Urinary bladder (tissue), 4 donors: ENCODE data around the gene HPS1. TPM values are rescaled to one million over a fixed set of nuclear protein-coding genes. Genes with fewer than 3 reads are reported as not detected.

Experiments used
- DNase-seq: peaks from one replicate; pipeline ENCODE4 v3.0.0-alpha.2; 2015; ENCODE audit errors: extremely low spot score
- H3K27ac ChIP-seq: one replicate; pipeline ENCODE4 v1.5.1; 2013; ENCODE audit warnings: low read depth, mild to moderate bottlenecking, moderate library complexity
- H3K36me3 ChIP-seq: one replicate; pipeline ENCODE4 v1.6.1; 2013; ENCODE audit warnings: mild to moderate bottlenecking, moderate library complexity; ENCODE audit not compliant: insufficient read depth
- H3K4me1 ChIP-seq: one replicate; pipeline ENCODE4 v1.6.1; 2013; ENCODE audit warnings: mild to moderate bottlenecking, moderate library complexity; ENCODE audit not compliant: insufficient read depth
- H3K4me3 ChIP-seq: one replicate; pipeline ENCODE4 v1.5.1; 2013; ENCODE audit warnings: low read depth, low read length
- WGBS: extraction: QIAGEN DNeasy Blood & Tissue Kit; methylation state at CpG from one replicate; pipeline ENCODE4 v1.1.7; 2013; 5-methylcytosine and 5-hydroxymethylcytosine counted together
- polyA plus RNA-seq: library from polyadenylated mRNA; stranded (reverse); fragments of 200-250 nt; gene quantifications from one replicate; pipeline ENCODE4 v1.2.3, GENCODE V29; 2013
- total RNA-seq: library from RNA; depleted of rRNA; stranded (reverse); fragments of >200 nt; gene quantifications from one replicate; pipeline ENCODE4 v1.2.3, GENCODE V29; 2014
- donor health status: healthy with polysubstance abuse.
- donor health status: healthy.

The HPS1 gene
- total RNA-seq (14.6 TPM), polyA plus RNA-seq (54.6 TPM)

- Histone ChIP-seq H3K4me1 (no peaks in the 10 kb centered on the region), H3K27ac (peak within 1 kb of the TSS; percentile 80), H3K4me3 (peak within 1 kb of the TSS; percentile 80), H3K36me3 (peaks cover 2% of the 10 kb centered on the region)
- WGBS: 2% methylated on average over 47 of the region's 47 CpGs
- DNase-seq: no peak
Observed at GRCh38 chr10:98446661-98447221, at the start of gene HPS1. Gene HPS1 (minus strand): TSS chr10:98446935. CDS start chr10:98443240, 3,695 bp downstream.

GRCh38 chr10:98492763-98493162, 46.0 kb upstream of the HPS1 start:
- no peaks in the 10 kb centered on the region for H3K4me1 ChIP-seq
- DNase-seq: no peak
- WGBS: 85% methylated on average over 1 of the region's 1 CpG
- H3K36me3 ChIP-seq: no peaks in the 10 kb centered on the region
- H3K4me3 ChIP-seq: no peak overlapping the region
- H3K27ac ChIP-seq: no peak overlapping the region

GRCh38 chr10:98489561-98490481, 43.1 kb upstream of the HPS1 start:
- Histone ChIP-seq H3K4me3 (no peak overlapping the region), H3K27ac (no peak overlapping the region), H3K36me3 (no peaks in the 10 kb centered on the region), H3K4me1 (no peaks in the 10 kb centered on the region)
- no peak for DNase-seq
- 92% methylated on average over 13 of the region's 13 CpGs for WGBS

GRCh38 chr10:98488669-98489430, 42.1 kb upstream of the HPS1 start:
- H3K27ac ChIP-seq: no peak overlapping the region
- WGBS: 77% methylated on average over 1 of the region's 1 CpG

GRCh38 chr10:98487649-98488048, 40.9 kb upstream of the HPS1 start:
- WGBS: 95% methylated on average over 3 of the region's 3 CpGs
- no peaks in the 10 kb centered on the region for H3K36me3 ChIP-seq
- no peak for DNase-seq
- no peak overlapping the region for H3K4me3 ChIP-seq
- H3K27ac ChIP-seq: no peak overlapping the region
- H3K4me1 ChIP-seq: no peaks in the 10 kb centered on the region

More at GRCh38 chr10:98488669-98489430, 42.1 kb upstream of the HPS1 start:
- H3K36me3 ChIP-seq: no peaks in the 10 kb centered on the region
- H3K4me1 ChIP-seq: no peaks in the 10 kb centered on the region
- no peak for DNase-seq
- H3K4me3 ChIP-seq: no peak overlapping the region

- Histone ChIP-seq H3K36me3 (no peaks in the 10 kb centered on the region), H3K4me3 (no peak overlapping the region), H3K4me1 (no peaks in the 10 kb centered on the region), H3K27ac (no peak overlapping the region)
- 92% methylated on average over 3 of the region's 3 CpGs for WGBS
- no peak for DNase-seq
Observed at GRCh38 chr10:98486421-98486820, 39.7 kb upstream of the HPS1 start.

- 89% methylated on average over 2 of the region's 2 CpGs for WGBS
- Histone ChIP-seq H3K4me1 (no peaks in the 10 kb centered on the region), H3K27ac (no peak overlapping the region), H3K36me3 (no peaks in the 10 kb centered on the region), H3K4me3 (no peak overlapping the region)
- no peak for DNase-seq
Observed at GRCh38 chr10:98485959-98486358, 39.2 kb upstream of the HPS1 start.

GRCh38 chr10:98483658-98484057, 36.9 kb upstream of the HPS1 start:
- Histone ChIP-seq H3K36me3 (no peaks in the 10 kb centered on the region), H3K4me3 (no peak overlapping the region), H3K4me1 (no peaks in the 10 kb centered on the region), H3K27ac (no peak overlapping the region)
- no peak for DNase-seq

GRCh38 chr10:98482096-98482495, 35.4 kb upstream of the HPS1 start:
- H3K27ac ChIP-seq: no peak overlapping the region
- 93% methylated on average over 2 of the region's 2 CpGs for WGBS
- no peak overlapping the region for H3K4me3 ChIP-seq

GRCh38 chr10:98481404-98481945, 34.7 kb upstream of the HPS1 start:
- whole genome bisulfite sequencing: 80% methylated on average over 5 of the region's 5 CpGs
- Histone ChIP-seq H3K36me3 (no peaks in the 10 kb centered on the region), H3K27ac (no peak overlapping the region), H3K4me3 (no peak overlapping the region), H3K4me1 (no peaks in the 10 kb centered on the region)
- DNase-seq: no peak

More at GRCh38 chr10:98482096-98482495, 35.4 kb upstream of the HPS1 start:
- no peaks in the 10 kb centered on the region for H3K36me3 ChIP-seq
- DNase-seq: no peak
- H3K4me1 ChIP-seq: no peaks in the 10 kb centered on the region

- Histone ChIP-seq H3K36me3 (no peaks in the 10 kb centered on the region), H3K4me3 (no peak overlapping the region), H3K4me1 (no peaks in the 10 kb centered on the region), H3K27ac (no peak overlapping the region)
- no peak for DNase-seq
- 82% methylated on average over 6 of the region's 6 CpGs for WGBS
Observed at GRCh38 chr10:98478430-98479222, 31.9 kb upstream of the HPS1 start.

GRCh38 chr10:98477861-98478260, 31.1 kb upstream of the HPS1 start:
- H3K4me3 ChIP-seq: no peak overlapping the region

GRCh38 chr10:98474628-98475027, 27.9 kb upstream of the HPS1 start:
- no peak overlapping the region for H3K4me3 ChIP-seq
- no peak for DNase-seq
- H3K4me1 ChIP-seq: no peaks in the 10 kb centered on the region
- no peak overlapping the region for H3K27ac ChIP-seq
- no peaks in the 10 kb centered on the region for H3K36me3 ChIP-seq

More at GRCh38 chr10:98477861-98478260, 31.1 kb upstream of the HPS1 start:
- DNase-seq: no peak
- Histone ChIP-seq H3K36me3 (no peaks in the 10 kb centered on the region), H3K4me1 (no peaks in the 10 kb centered on the region), H3K27ac (no peak overlapping the region)
